NOMO-1 (cell line): ENCODE data around the gene PHF12.
A peak's percentile ranks its signal among the peaks of the same experiment; 100 is the strongest.

Experiments
- DNase-seq, 2 experiments: peaks; one replicate each; lab custom pipeline; 2025; ENCODE audit not compliant: unreplicated experiment in 2 of 2; lab: John Stamatoyannopoulos, UW

The PHF12 gene

GRCh38 chr17:28956861-28957260 lies 5.5 kb upstream of the PHF12 start:
- no peak for DNase-seq

- DNase-seq = no peak
Measured at GRCh38 chr17:28956112-28956511, 4.8 kb upstream of the PHF12 start.

GRCh38 chr17:28955408-28955807 lies 4.1 kb upstream of the PHF12 start:
- DNase-seq = no peak

- DNase-seq = no peak
Measured at GRCh38 chr17:28954886-28955285, 3.6 kb upstream of the PHF12 start.

- DNase-seq = peak in 1 of 2 experiments; percentile 5
Measured at GRCh38 chr17:28953444-28954118, 2.3 kb upstream of the PHF12 start.

GRCh38 chr17:28951991-28952975 lies 965 bp upstream of the PHF12 start:
- DNase-seq = peak; percentile 97 to 99

GRCh38 chr17:28950752-28951427 lies 428 bp downstream of the PHF12 start:
- peak in 1 of 2 experiments; percentile 59 for DNase-seq

GRCh38 chr17:28950017-28950751 lies 1.1 kb downstream of the PHF12 start:
- peak; percentile 15 to 59 for DNase-seq

- peak; percentile 73 to 76 for DNase-seq
Measured at GRCh38 chr17:28949185-28950016, 1.9 kb downstream of the PHF12 start.

GRCh38 chr17:28948873-28949184 lies 2.5 kb downstream of the PHF12 start:
- no peak for DNase-seq

GRCh38 chr17:28948342-28948741 lies 3.0 kb downstream of the PHF12 start:
- no peak for DNase-seq

GRCh38 chr17:28947639-28948038 lies 3.7 kb downstream of the PHF12 start:
- no peak for DNase-seq

GRCh38 chr17:28946239-28946638 lies 5.1 kb downstream of the PHF12 start:
- DNase-seq = no peak

GRCh38 chr17:28944862-28945741 lies 6.2 kb downstream of the PHF12 start:
- DNase-seq = no peak

- no peak for DNase-seq
Measured at GRCh38 chr17:28944343-28944742, 7.0 kb downstream of the PHF12 start.

GRCh38 chr17:28942925-28943324 lies 8.4 kb downstream of the PHF12 start:
- no peak for DNase-seq

- no peak for DNase-seq
Measured at GRCh38 chr17:28941251-28941650, 10.1 kb downstream of the PHF12 start.

GRCh38 chr17:28940675-28941074 lies 10.6 kb downstream of the PHF12 start:
- DNase-seq = no peak

- no peak for DNase-seq
Measured at GRCh38 chr17:28940142-28940541, 11.2 kb downstream of the PHF12 start.
